NCI-H1694 treated with DMSO at 0.1 percent for 48 hours (cell line): Measurements from ENCODE around the gene SH3PXD2A.
"Not testable (repeated sequence)": the region's sequence is repeated elsewhere in the genome, so short reads cannot be mapped to it uniquely, and the experiment has no call there.

ENCODE experiments used
- DNase-seq: peaks from one replicate; lab custom pipeline; 2025; lab: John Stamatoyannopoulos, UW

The SH3PXD2A gene

DNA sequence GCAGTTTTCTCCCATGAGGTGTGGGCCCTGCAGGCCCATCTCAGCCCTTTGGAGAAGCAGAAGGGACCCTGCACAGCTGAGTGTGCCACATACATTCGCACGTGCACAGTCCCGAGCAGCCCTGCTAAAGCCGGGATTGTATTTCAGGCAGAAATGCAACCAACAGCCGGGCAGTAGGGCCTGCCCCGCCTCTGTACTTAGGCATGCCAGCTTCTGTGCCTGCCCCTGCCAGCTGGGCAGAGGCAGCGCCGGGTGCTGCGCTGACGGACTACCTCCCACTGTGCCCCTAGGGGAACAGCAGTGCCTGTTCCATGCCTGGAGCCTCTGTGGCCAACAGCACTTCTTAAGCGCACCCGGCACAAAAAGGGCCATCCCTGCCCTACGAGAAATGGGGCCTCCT lies 191.6 kb downstream of the SH3PXD2A start:
- peak; percentile 79 for DNase-seq

DNA sequence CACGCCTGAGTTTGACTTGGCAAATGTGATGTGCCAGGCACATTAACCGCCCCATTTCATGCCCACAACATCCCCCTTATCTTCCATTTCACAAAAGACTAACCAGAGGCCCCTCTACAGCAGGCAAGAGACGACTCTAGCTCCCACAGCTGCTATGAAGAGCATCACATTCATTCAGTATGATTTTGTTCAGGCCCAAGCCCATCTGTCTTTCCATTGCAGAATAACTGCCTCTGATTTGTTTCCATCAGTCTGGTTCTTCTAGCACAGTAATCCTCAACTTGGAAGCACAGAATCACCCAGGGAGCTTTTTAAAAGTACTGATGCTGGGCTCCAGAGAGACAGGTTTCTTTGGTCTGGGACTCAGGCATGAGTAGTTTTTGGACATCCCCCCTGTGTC lies 192.1 kb downstream of the SH3PXD2A start:
- peak; percentile 65 for DNase-seq

DNA sequence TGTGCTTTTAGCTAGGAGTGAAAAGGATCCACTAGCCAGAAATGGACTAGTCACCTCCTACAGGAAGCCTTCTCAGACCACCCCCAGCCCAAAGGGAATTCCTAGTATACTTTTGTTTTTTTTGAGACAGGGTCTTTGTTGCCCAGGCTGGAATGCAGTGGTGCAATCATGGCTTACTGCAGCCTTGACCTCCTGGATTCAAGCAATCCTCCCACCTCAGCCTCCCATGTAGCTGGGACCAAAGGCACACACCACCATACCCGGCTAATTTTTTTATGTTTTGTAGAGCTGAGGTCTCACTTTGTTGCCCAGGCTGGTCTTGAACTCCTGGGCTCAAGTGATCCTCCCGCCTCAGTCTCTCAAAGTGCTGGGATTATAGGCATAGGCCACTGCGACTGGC lies 192.7 kb downstream of the SH3PXD2A start:
- not testable (repeated sequence) for DNase-seq

DNA sequence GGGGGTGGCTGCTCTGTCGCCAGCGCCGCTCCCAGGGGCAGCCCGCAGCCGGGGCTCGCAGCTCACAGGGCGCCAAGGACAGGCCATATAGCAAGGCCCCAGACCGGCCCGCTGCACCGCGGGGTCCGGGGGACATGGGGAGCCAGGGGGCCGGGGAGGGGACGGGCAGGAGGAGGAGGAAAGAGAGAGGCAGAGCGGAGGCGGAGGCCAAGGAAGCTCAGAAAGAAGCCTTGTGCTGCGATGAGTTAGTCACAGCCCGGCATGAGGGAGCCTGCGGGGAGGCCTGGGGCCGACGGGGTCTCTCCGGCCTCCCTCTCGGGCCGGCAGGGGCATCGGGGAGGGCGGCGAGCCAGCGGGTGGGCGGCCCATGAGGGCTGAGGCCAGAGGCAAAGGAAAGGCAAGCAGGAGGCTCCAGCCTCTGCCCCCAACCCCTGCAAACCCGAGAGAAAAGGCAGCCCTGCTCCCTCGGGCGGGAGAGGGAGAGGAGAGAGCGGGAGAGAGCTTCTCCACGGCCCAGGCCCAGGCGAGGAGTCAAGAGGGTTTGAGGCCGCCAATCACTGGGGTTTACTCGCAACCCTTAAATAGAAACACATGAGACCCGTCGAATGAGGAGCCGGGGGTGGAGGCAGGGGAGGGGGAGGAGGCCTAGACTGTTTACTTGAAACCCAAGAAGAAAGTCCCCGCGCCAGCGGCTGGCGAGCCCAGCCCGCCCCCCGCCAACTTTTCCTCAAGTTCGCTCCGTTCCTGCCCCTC lies 194.0 kb downstream of the SH3PXD2A start:
- DNase-seq = peak; percentile 23

DNA sequence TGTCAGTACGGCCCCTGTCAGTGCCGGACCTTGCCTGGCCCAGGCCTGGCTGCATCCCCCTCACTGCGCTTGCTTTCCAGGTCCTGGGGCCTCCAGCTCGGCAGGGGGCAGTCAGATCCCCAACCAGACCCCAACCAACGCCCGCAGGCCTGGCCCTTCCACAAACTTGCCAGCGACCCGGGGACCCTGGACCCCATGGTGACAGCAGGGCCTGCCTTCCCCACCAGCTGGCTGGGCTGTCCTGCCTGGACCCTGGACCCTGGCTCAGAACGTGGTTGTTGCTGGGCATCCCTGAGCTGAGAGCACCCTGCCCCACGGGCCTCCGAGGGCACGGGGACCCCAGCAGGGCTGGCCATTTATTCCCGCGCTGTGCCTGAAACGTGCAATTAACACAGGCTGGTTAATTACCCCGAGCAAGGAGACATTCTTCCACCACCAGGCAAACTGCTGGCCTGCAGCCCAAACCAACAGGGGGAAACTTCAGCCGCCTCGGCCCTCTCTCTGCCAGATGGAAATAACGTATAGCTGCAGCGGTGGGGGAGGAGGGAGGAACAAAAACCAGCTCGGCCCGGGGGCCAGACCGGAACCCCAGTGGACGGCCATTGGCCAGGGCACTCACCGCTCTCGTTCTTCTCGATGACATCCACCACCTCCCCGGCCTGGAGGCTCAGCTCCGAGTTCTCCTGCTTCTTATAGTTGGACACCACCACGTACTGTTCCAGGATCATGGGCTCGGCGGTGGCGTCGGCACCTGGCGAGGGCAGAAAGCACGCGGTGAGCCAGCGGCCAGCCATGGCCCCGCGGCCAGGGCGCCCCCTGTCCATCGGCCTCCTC lies 194.8 kb downstream of the SH3PXD2A start:
- peak; percentile 31 for DNase-seq

DNA sequence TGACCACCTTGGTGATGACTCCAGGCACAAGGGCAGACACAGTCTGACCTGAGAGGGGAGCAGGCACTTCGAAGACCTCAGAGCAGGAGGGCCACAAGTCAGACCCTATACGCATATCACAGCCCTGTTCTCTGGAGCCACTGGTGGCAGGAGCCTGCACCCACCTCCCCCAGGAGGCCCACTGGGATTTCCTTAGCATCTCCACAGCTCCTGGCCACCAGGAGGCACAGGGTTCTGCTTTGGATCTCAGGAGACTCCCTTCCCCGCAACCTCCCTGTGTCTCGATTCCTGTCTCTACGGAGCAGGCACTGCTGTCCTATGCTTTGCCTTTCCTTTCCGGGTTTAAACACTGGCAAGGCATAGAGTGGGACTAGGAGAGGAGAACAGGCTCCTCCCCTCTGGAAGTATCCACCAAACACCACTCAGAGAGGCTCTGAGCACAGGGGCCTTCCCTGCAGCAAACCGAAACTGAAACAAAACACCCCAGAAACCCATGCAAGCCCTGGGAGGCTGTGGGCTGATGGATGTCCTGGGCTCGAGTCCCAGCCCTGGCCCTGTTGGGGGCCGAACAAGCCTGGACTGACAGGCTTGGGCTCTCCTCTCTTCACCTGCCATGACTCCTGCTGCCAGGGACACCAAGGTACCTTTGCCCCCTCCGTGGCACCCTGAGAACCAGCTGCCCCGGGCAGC lies 195.6 kb downstream of the SH3PXD2A start:
- peak; percentile 42 for DNase-seq

DNA sequence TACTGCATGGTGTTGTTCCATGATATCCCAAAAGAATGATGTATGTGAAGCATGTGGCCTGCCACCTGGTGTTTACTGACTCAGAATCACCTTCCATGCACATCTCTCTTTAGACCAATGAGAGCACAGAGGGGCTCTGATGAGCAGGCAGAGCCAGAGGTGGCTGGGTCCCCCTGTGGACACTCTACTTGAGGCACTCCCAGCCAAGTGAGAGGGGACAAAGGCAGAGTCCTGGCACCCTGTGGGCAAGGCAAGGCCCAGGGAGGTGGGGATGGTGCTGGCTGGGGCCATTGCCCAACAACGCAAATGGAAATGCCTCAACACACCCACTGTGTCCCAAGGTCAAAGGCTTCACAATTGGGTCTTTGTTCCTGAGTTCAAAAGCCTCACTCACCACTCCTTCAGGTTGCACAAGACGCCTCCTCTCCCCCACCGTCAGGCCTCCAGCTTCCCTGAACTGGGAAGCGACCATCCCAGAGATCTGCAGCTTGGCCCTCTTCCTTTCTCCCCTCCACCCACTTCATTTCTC lies 197.3 kb downstream of the SH3PXD2A start:
- DNase-seq = peak; percentile 2

DNA sequence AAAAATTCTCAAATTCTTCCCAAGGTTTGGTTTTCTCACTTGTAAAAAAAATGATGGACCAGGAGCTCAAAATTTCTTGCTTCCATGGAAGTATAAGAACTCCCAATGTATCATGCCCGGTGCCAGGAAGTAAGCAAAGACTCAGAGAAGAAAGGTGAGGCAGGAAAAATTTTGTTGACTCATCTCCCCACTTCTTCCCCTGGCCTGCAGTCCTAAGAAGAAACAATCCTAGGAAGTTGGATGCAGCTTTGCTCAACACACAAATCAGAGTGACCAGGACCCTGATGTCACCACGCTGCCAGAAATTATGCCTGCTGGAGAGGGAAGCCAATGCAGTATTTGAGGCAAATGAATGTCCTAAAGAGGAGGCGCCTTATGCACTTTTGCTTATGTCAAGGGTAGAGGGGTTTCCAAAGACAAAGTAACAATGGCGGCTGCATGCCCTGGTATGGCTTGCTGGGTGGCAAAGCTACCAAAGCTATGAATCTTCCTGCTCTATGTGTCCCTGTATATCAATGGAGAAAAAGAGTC lies 198.2 kb downstream of the SH3PXD2A start:
- DNase-seq = no peak

DNA sequence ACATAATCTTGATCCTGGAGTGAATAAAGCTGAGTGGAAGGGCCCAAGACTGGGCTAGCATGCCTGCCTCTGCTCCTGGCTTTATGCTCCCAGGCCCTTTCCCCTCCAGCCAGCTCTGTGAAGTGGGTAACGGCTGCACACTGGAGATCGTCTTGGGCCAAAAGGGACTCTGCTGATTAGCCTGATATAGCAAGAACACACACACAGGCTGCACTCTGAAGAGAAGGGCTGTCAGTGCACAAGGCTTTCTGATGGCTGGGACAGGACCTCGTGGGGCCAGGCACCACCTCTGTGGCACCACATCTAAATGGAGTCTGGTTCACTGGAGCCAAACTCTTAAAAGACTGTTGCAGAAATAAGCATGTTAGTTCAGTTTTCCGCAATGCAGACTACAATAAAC lies 200.5 kb downstream of the SH3PXD2A start:
- no peak for DNase-seq

DNA sequence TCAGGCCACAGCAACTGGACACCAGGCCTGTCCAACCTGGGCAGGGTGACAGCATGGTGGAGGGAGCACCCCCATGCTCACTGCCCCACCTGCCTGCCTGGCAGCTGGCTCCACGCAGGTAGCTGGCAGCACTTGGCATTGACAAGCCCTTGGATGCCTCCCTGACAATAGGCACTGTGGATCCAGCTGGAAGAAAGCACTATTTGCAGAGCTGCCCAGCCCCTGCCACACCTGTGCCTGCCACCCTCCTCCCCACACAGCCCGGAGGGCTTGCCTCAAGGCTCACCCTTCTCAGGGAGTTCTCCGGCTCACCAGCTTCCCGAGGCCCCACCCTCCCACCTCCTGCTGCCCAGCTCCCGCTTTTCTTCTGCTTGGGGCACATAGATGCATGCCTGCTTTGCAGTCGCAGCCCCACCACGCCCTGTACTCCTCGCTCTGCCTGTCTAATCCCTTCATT lies 201.8 kb downstream of the SH3PXD2A start:
- no peak for DNase-seq

DNA sequence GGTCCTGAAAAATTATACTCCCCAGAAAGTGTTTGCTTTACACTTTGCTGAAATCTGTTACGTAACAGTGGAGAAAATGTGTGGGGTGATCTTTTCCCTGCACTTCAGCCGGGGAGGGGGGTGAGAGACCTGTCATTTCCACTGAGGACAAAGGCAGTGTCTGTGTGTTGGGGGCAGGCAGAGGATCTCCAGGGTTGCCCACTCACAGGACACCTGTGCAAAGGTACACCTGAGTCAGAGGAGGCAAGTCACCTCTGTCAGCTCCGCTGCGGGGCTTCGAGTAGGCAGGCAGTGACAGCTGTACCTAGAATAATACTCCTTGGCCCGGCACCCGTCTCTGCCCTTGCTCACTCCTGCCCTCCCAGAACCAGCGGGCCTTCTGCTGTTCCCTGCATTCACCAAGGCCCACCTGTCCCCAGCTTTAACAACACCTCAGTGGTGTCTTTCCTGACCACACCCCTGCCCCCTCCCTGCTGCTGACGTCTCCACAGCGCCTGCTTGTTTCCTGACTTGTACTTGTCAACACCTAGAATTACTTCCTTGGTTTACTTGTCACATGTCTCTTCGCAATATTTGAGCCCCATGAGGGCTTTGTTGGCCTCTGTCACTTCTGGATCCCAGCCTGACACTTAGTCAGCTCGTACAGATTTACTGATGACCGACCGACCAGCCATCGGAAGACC lies 202.6 kb downstream of the SH3PXD2A start:
- DNase-seq = no peak

DNA sequence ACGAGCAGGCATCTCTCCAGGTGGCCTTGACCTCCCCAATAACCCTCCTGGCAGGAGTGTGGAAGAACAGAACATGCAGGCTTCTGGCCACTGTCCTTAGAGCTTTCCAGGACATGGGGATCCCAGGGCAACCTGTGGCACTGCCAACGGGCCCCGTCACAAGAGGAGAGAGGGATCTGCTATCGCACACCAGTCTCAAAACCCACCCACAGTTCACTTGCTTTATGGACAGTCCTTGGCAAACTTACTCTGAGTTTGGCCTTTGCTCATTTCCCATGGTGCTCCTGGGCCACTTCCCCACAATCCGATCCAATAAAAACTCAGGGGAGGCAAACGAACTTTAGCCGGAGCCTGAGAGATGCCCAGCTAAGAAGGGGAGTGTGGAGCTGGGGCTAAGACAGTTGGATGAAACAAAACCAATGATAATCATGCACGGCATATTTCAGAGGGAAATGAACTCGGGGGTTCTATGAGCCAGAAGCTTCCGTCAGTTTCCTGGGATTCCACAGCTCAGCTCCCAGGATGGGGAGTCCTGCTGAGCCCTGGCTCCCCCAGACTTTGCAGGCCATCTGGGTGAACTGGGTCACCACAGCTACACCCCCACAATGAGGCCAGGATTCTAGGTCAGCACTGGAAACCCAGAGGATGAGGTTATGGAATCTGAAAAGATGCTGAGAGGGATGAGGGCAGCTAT lies 203.4 kb downstream of the SH3PXD2A start:
- no peak for DNase-seq

DNA sequence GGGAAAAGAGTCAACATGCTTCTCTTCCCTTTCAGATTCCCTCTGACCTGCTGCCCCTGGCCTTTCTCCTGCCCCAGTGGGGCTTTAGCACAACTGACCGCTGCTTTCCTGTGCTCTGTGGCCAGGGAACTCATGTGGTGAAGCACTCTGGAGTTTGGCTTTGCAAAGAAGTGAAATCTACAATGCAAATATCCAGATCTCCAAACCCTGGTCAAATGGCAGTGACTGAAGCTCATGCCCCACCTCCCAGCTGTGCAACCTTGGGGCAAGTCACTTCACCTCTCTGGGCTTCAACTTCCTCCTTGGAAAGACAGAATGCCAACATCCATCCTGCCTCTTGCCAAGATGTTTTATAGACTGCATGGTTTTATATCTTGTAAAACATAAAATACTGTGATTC lies 204.0 kb downstream of the SH3PXD2A start:
- DNase-seq = no peak

DNA sequence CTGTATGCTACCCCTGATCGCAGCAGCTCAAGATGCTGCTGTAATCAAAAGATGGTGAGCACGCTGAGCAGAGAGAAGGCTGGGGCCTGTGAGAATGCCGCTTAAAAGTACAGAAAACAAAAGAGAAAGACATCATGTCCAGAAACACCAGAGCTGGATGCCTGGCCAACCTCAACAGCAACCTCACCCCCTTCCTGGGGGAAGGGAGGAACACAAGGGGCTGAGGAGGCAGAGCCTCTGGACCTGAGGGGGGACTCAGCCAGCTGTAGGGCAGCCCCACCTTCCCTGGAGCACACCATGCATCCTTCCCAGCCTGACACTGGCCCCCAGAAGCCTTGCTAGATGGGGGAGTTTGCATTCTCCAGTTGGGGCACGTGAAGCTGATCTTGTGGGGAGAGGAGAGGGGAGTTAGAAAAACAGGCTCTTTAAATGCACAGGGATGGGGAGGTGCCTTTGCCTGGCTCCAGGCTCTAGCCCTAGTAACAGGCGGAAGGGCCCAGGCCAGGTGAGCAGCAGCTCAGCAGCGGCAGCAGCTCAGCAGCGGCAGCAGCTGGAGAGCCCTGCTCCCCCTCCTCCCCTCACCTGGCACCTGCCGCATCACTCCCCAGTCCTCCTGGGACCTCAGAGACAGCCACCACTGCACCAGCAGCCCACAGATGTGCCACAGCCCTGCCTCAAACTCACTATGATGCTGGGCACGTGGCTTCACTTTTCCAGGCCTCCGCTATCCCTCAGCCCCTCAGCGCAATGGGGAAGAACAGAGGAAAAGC lies 205.5 kb downstream of the SH3PXD2A start:
- DNase-seq = no peak

DNA sequence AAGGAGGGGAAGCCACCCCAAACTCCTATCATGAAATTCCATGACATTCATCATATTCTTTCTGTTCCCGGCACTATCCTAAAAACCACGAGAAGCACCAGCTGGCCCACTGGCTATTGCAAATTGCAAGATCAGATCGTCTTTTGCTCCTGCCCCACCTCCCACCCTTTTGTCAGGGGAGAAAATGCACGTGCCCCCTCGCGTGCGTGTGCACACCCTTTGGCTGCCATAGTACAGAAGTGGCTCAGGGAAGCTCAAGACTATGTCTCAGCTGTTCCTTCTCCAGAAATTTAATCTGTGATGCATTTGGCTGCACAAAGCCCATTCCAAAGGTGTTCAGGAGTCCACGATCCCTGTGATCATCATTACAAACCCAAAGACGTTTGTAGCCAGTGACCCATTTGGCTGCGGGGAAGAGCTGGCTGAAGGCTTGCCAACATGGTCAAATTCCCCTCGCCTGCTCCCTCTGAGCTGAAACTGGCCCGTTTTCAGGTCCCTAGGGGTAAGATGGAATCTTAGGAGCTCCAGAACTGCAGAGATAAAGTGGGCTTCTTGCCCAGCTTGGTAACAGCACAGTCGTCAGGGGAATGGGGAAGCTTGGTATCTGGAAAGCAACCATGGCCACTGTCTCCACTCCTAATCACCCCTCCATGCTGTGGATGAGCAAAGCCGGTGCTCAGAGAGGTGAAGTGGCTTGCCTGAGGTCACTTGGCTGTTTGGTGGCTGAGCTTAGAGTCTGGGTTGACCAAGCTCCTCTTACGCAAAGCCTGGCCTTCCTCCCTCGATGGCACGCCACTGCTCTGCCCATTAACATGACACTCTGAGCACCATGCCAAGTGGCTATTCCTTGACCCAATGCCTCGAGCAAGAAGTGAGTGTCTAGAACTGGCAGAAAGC lies 206.5 kb downstream of the SH3PXD2A start:
- no peak for DNase-seq

DNA sequence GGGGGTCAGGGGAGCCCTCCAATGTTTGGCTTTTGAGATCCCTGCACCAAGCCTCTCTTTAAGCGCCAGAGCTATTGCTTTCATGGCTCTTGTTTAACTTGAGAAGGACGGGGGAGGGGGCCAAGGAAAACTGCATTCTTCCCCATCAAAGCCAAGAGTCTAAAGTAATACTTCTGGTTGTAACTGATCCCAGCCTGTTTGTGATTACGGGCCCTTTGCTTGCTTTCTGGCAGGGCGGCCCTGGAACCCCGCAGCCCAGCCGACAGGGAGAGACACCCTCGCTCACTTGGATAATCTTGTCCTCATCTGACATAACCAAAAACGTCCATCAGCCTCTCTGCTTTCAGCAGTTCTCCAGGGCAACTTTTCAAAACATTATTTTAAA lies 207.1 kb downstream of the SH3PXD2A start:
- DNase-seq = no peak

DNA sequence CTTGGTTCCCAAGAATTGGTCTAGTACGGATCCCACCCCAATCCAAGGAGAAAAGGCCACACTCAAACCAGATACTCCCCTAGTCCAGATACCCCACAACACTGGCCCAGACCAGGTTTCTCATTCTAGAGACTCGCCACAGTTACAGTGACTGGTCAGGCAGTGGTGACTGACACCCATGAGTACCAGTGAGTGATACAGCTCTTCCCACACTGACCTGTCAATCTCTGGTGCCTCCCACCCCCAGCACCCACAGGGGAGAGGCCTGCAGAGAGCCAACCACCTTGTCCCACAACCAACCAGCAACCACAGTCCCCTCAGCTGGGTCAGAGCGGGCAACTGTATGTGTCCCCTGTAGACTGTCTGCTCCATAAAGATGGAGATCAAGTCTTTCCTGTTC lies 209.1 kb downstream of the SH3PXD2A start:
- no peak for DNase-seq

DNA sequence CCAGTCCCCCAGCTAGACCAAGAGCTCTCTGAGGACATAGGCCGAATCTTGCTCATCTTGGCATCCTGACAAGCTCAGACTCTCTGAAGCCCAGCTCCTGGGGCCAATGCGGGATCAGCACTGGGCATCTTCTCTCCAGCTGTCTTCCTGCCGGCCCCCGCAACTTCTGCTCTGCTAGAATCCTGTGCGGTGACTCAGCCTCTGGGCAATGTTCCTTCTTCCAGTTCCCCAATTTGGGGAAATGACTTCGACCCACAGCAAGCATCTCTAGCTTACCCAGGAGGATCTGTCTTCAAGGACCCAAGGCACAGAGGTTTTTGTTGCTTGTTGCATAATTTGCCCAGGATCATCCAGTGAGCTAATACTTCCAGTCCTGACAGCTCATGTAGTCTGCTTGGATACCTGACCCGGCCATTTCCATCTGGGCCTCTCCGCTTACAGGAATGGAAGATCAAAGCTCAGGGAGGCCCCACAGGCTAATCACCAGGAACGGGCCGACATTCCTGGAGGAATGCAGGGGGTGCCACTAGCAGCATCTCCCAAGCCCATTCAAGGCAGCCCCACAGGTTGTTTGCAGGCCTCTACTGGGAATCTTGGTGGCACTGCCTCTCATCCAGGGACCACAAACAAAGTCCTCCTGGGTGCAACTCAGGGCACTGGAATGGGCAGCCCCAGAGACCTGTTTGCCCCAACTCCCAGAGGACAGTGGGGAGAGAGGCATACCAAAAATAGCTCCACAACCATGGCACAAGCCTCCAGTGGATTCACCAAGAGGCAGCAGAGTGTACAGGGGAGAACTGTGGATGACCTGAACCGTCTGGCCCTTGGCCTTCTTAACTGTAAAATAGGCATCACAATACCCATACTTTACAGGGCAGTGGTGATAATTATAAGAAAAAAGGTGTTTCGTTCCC lies 210.0 kb downstream of the SH3PXD2A start:
- no peak for DNase-seq
